Measurements from ENCODE around the gene IFT81.
"Not testable (repeated sequence)": the region's sequence is repeated elsewhere in the genome, so short reads cannot be mapped to it uniquely, and the experiment has no call there.

The IFT81 gene

GRCh38 chr12:110205931-110206330, 81.8 kb downstream of the IFT81 start (continued):
- TF ChIP-seq ZNF221 (tag by site-specific recombination; IDR thresholded peaks at IDR 0.05; ENCODE audit: borderline replicate concordance), result no peak
- TF ChIP-seq ZNF449 (tag by site-specific recombination; IDR thresholded peaks at IDR 0.05), result no peak

GRCh38 chr12:110211639-110212536, 87.7 kb downstream of the IFT81 start:
- CTCF ChIA-PET, result interaction anchor here (0.6 to 1.2 kb wide), 2 partner anchors 109 to 110 kb away, joined by 3 to 6 read pairs; no protein-coding TSS in a partner anchor
- H3K9me3 ChIP-seq (ENCODE audit: control insufficient read depth, insufficient read depth, low read depth, low read length); H3K27ac ChIP-seq (ENCODE audit: extremely low read depth, low read depth, low read length); H3K4me1 ChIP-seq (ENCODE audit: control insufficient read depth, insufficient read depth, low read length); H3K4me3 ChIP-seq (ENCODE audit: low read depth, low read length); POLR2A ChIA-PET: not testable (repeated sequence)
- H3K36me3 ChIP-seq (ENCODE audit: control insufficient read depth in 2 of 2, insufficient read depth in 1 of 2, low read length in 2 of 2), result peaks cover 3 to 15% of the 10 kb centered on the region in 2 experiments

GRCh38 chr12:110217996-110218674, 94.0 kb downstream of the IFT81 start:
- H3K27ac ChIP-seq (ENCODE audit: extremely low read depth, low read depth, low read length), result no peak overlapping the region
- TF ChIP-seq PRDM6 (tag by site-specific recombination; IDR thresholded peaks at IDR 0.05) (peak; percentile 70), ZNF366 (tag by site-specific recombination; conservative IDR thresholded peaks at IDR 0.05) (no peak)
- POLR2A ChIA-PET, result no interaction called here
- no peaks in the 10 kb centered on the region for H3K9me3 ChIP-seq (ENCODE audit: control insufficient read depth, insufficient read depth, low read depth, low read length)
- CTCF ChIA-PET, result no interaction called here
- H3K4me3 ChIP-seq (ENCODE audit: low read depth, low read length), result no peak overlapping the region
- H3K4me1 ChIP-seq (ENCODE audit: control insufficient read depth, insufficient read depth, low read length), result peaks cover 5% of the 10 kb centered on the region; the same call in 1 of the 2 replicates
- H3K36me3 ChIP-seq (ENCODE audit: control insufficient read depth in 2 of 2, insufficient read depth in 1 of 2, low read length in 2 of 2), result no peaks in the 10 kb centered on the region; a peak in 1 of 3 replicates

GRCh38 chr12:110222027-110222426, 97.9 kb downstream of the IFT81 start:
- CTCF ChIA-PET, result interaction anchor here (1.7 kb wide), 1 partner anchor 120 kb away, joined by 4 read pairs; no protein-coding TSS in a partner anchor
- POLR2A ChIA-PET, result no interaction called here
- H3K4me1 ChIP-seq (ENCODE audit: control insufficient read depth, insufficient read depth, low read length), result peaks cover 18% of the 10 kb centered on the region
- H3K9me3 ChIP-seq (ENCODE audit: control insufficient read depth, insufficient read depth, low read depth, low read length), result no peaks in the 10 kb centered on the region
- H3K36me3 ChIP-seq (ENCODE audit: control insufficient read depth in 2 of 2, insufficient read depth in 1 of 2, low read length in 2 of 2), result no peaks in the 10 kb centered on the region; a peak in 1 of 3 replicates
- H3K4me3 ChIP-seq (ENCODE audit: low read depth, low read length), result no peak overlapping the region
- TF ChIP-seq PRDM2 (tag by site-specific recombination; IDR thresholded peaks at IDR 0.05; ENCODE audit: borderline replicate concordance), result no peak
- peak; percentile 52 for TF ChIP-seq PRDM6 (tag by site-specific recombination; IDR thresholded peaks at IDR 0.05)
- no peak overlapping the region for H3K27ac ChIP-seq (ENCODE audit: extremely low read depth, low read depth, low read length)
